PC-3 (cell line): Measurements from ENCODE around the gene MELTF. TPM values are rescaled to one million over a fixed set of nuclear protein-coding genes. Genes with fewer than 3 reads are reported as not detected.

Source experiments
- ATAC-seq: fragments of 200-7000 bp; cut with Tn5 transposase; 2 replicates; pipeline ENCODE4 v1.9.1; 2020; ENCODE audit warnings: mild to moderate bottlenecking, moderate library complexity
- BruUV-seq: library from RNA; stranded (reverse); fragments of 400-500 nt; replicated peaks from 2 replicates; lab custom pipeline; 2021; lab: Mats Ljungman, UMichigan
- CTCF ChIA-PET: fragments of 300-600 bp; sonication (Branson Sonifier 250); formaldehyde crosslinking; loops from one replicate; lab custom pipeline; 2022; ENCODE audit warnings: antibody characterized with exemption; lab: Charles Lee
- POLR2A ChIA-PET: fragments of 300-600 bp; sonication (Branson Sonifier 250); formaldehyde crosslinking; loops from one replicate; lab custom pipeline; 2022; ENCODE audit warnings: antibody characterized with exemption; ENCODE audit not compliant: unreplicated experiment; lab: Charles Lee
- DNase-seq: peaks from one replicate; pipeline ENCODE4 v3.0.0-alpha.2; 2015
- H2AFZ ChIP-seq: fragments of 300-600 bp; sonication (generic); 2 replicates; pipeline ENCODE4 v1.6.0; 2016; ENCODE audit warnings: antibody characterized with exemption, low read length
- H3F3A ChIP-seq: fragments of 300-600 bp; sonication (generic); one replicate; pipeline ENCODE4 v1.6.0; 2017; ENCODE audit warnings: antibody characterized with exemption, low read length, control low read depth, mild to moderate bottlenecking; ENCODE audit not compliant: unreplicated experiment
- H3K27ac ChIP-seq: fragments of 300-600 bp; sonication (generic); 2 replicates; pipeline ENCODE4 v1.5.1; 2016; ENCODE audit warnings: mild to moderate bottlenecking, low read length
- H3K27me3 ChIP-seq: fragments of 300-600 bp; sonication (generic); 2 replicates; pipeline ENCODE4 v1.6.1; 2016; ENCODE audit warnings: low read length, mixed read lengths
- H3K36me3 ChIP-seq: fragments of 300-600 bp; sonication (generic); 2 replicates; pipeline ENCODE4 v1.6.1; 2016; ENCODE audit warnings: low read depth, mixed run types, low read length, mixed read lengths
- H3K4me1 ChIP-seq: fragments of 300-600 bp; sonication (generic); 2 replicates; pipeline ENCODE4 v1.5.1; 2016; ENCODE audit warnings: low read length; ENCODE audit not compliant: insufficient read depth
- H3K4me2 ChIP-seq: fragments of 300-600 bp; sonication (generic); 2 replicates; pipeline ENCODE4 v1.6.0; 2016; ENCODE audit warnings: low read length
- H3K4me3 ChIP-seq: fragments of 300-600 bp; sonication (generic); 2 replicates; pipeline ENCODE4 v1.5.1; 2016; ENCODE audit warnings: mild to moderate bottlenecking, low read length, mixed read lengths
- H3K79me2 ChIP-seq: fragments of 300-600 bp; sonication (generic); 2 replicates; pipeline ENCODE4 v1.6.1; 2017; ENCODE audit warnings: low read length, mixed read lengths
- H3K9ac ChIP-seq: fragments of 300-600 bp; sonication (generic); 2 replicates; pipeline ENCODE4 v1.6.0; 2016; ENCODE audit warnings: mild to moderate bottlenecking, low read length
- H3K9me2 ChIP-seq: fragments of 300-600 bp; sonication (generic); replicated peaks from 2 replicates; pipeline ENCODE4 v1.6.1; 2016; ENCODE audit warnings: mixed run types, low read length, mixed read lengths
- H3K9me3 ChIP-seq: fragments of 300-600 bp; sonication (generic); 2 replicates; pipeline ENCODE4 v1.6.1; 2016; ENCODE audit warnings: low read length, mixed read lengths
- H4K20me1 ChIP-seq: fragments of 300-600 bp; sonication (generic); 2 replicates; pipeline ENCODE4 v1.6.1; 2016; ENCODE audit warnings: low read length, mixed read lengths
- CTCF ChIP-seq: fragments of 300-600 bp; sonication (generic); conservative IDR thresholded peaks from 2 replicates; pipeline ENCODE4 v1.5.1; 2017; ENCODE audit warnings: antibody characterized with exemption, low read depth, mild to moderate bottlenecking, low read length
- EZH2 ChIP-seq: fragments of 300-600 bp; sonication (generic); IDR thresholded peaks from one replicate; pipeline ENCODE4 v1.6.1; 2017; ENCODE audit warnings: antibody characterized with exemption, mild to moderate bottlenecking, low read length; ENCODE audit not compliant: unreplicated experiment
- EZH2phosphoT487 ChIP-seq: fragments of 300-600 bp; sonication (generic); IDR thresholded peaks from 2 replicates; pipeline ENCODE4 v1.6.1; 2018; ENCODE audit warnings: mild to moderate bottlenecking, antibody characterized with exemption, low read length, borderline replicate concordance
- intact Hi-C: fragments of 100-400 bp; cut with micrococcal nuclease; formaldehyde crosslinking; loops from 2 replicates; pipeline ENCODE4 v1.9.0; 2023
- total RNA-seq: library from RNA; depleted of rRNA; stranded (reverse); fragments of >200 nt; gene quantifications from 2 replicates; pipeline ENCODE4 v1.2.3, GENCODE V29; 2014

The MELTF gene
- total RNA-seq, 1 experiment from 2014 or later = 40.6 TPM

- ChIA-PET POLR2A (no interaction called here), CTCF (no interaction called here)
- TF ChIP-seq EZH2 (no peak), EZH2phosphoT487 (no peak)
- H3K9me3 ChIP-seq = no peaks in the 10 kb centered on the region
- H3K36me3 ChIP-seq = no peaks in the 10 kb centered on the region
- BruUV-seq = no TSS peak
- H3K4me1 ChIP-seq = no peaks in the 10 kb centered on the region
- H3K4me2 ChIP-seq = no peak overlapping the region
- no peaks in the 10 kb centered on the region for H3F3A ChIP-seq
- no peaks in the 10 kb centered on the region for H3K9me2 ChIP-seq
- H4K20me1 ChIP-seq = no peaks in the 10 kb centered on the region
- no peak for DNase-seq
- peak; percentile 8; the same call in 1 of the 2 replicates for ATAC-seq
- no peak overlapping the region for H3K9ac ChIP-seq
- no peak overlapping the region for H2AFZ ChIP-seq
- no peaks in the 10 kb centered on the region for H3K79me2 ChIP-seq
- H3K4me3 ChIP-seq = no peak overlapping the region
- intact Hi-C loops = no loop called here
- H3K27ac ChIP-seq = no peak overlapping the region
- H3K27me3 ChIP-seq = no peaks in the 10 kb centered on the region
Measured at GRCh38 chr3:197019021-197019420, 10.6 kb downstream of the MELTF start.

- ChIA-PET POLR2A (no interaction called here), CTCF (no interaction called here)
- Histone ChIP-seq H2AFZ (no peak overlapping the region), H3K4me1 (no peaks in the 10 kb centered on the region), H3K27me3 (no peaks in the 10 kb centered on the region), H4K20me1 (no peaks in the 10 kb centered on the region), H3K9ac (no peak overlapping the region), H3K4me3 (no peak overlapping the region), H3K9me2 (no peaks in the 10 kb centered on the region), H3K9me3 (no peaks in the 10 kb centered on the region), H3K27ac (no peak overlapping the region), H3F3A (no peaks in the 10 kb centered on the region), H3K4me2 (no peak overlapping the region), H3K79me2 (no peaks in the 10 kb centered on the region), H3K36me3 (no peaks in the 10 kb centered on the region)
- ATAC-seq (no peak), DNase-seq (no peak)
- intact Hi-C loops = no loop called here
- TF ChIP-seq CTCF = no peak
- TF ChIP-seq EZH2phosphoT487 = no peak
- no peak for TF ChIP-seq EZH2
- no TSS peak for BruUV-seq
Measured at GRCh38 chr3:197017003-197017402, 12.6 kb downstream of the MELTF start.

- POLR2A ChIA-PET = no interaction called here
- no TSS peak for BruUV-seq
- peak; percentile 19; the same call in 1 of the 2 replicates for ATAC-seq
- no peaks in the 10 kb centered on the region for H3F3A ChIP-seq
- intact Hi-C loops = no loop called here
- DNase-seq = no peak
- no peak for TF ChIP-seq EZH2phosphoT487
- no peak for TF ChIP-seq CTCF
- TF ChIP-seq EZH2 = no peak
- H3K36me3 ChIP-seq = no peaks in the 10 kb centered on the region
- H2AFZ ChIP-seq = no peak overlapping the region
- no peaks in the 10 kb centered on the region for H3K9me3 ChIP-seq
- H3K4me3 ChIP-seq = no peak overlapping the region
- no peaks in the 10 kb centered on the region for H3K9me2 ChIP-seq
- CTCF ChIA-PET = interaction anchor here (0.8 kb wide), 1 partner anchor 13 kb away, joined by 9 read pairs; no protein-coding TSS in a partner anchor
- H3K27me3 ChIP-seq = no peaks in the 10 kb centered on the region
- H3K9ac ChIP-seq = no peak overlapping the region
- no peak overlapping the region for H3K4me2 ChIP-seq
- H4K20me1 ChIP-seq = no peaks in the 10 kb centered on the region
- no peaks in the 10 kb centered on the region for H3K4me1 ChIP-seq
- no peaks in the 10 kb centered on the region for H3K79me2 ChIP-seq
- H3K27ac ChIP-seq = no peak overlapping the region
Measured at GRCh38 chr3:197015790-197016736, 13.6 kb downstream of the MELTF start.
